Hematopoietic multipotent progenitor cell treated with erythropoietin and hydrocortisone succinate and interleukin-3 and kit ligand, for 17 days (in vitro differentiated cells): ENCODE results near the gene LIFR.

Source experiments
- DNase-seq: peaks from one replicate; pipeline ENCODE4 v3.0.0-alpha.2; 2015; ENCODE audit warnings: low spot score

The LIFR gene

GRCh38 chr5:38548064-38548759 is 8.2 kb downstream of the LIFR start:
- no peak for DNase-seq

GRCh38 chr5:38547257-38547656 is 9.2 kb downstream of the LIFR start:
- DNase-seq, result no peak

- DNase-seq, result no peak
Measured at GRCh38 chr5:38546691-38547146, 9.7 kb downstream of the LIFR start.

GRCh38 chr5:38543886-38544285 is 12.6 kb downstream of the LIFR start:
- no peak for DNase-seq

DNA sequence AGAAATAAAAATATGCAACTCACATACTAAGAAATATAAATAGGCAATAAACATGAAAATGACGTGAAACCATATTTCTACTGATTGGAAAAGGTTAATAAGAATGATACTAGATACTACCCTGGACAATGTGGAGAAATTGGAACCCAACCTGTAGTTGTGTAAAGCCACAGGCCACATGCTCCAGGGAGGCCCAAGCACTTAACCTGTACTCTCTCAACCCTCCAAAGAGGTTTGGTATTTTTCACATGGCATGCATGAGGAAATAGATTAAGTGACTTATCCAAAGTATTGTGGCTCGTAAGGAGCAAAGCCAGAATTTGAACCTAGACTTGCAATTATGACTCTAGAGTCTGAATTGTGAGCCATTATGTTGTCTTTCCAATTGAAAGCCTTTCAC is 13.4 kb downstream of the LIFR start:
- no peak for DNase-seq

GRCh38 chr5:38541174-38541725 is 15.2 kb downstream of the LIFR start:
- DNase-seq, result no peak

DNA sequence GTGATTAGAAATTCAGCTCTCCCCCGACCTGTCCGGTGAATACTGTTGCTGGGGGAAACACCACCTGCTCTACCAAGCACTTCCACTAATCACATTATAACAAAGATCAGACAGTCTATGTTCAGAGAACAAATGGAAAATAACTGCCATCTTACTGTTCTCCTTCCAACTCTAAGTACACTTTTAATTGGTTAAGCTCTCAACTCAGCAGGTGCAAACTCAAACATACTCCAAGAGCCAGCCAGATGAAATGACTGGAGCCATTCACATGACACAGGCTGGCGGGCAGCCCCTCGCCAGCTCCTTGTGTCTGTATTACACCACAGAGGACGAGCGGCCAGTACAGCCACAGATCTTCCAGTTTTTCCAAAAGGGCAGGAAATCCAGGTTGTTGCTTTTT is 16.1 kb downstream of the LIFR start:
- no peak for DNase-seq

DNA sequence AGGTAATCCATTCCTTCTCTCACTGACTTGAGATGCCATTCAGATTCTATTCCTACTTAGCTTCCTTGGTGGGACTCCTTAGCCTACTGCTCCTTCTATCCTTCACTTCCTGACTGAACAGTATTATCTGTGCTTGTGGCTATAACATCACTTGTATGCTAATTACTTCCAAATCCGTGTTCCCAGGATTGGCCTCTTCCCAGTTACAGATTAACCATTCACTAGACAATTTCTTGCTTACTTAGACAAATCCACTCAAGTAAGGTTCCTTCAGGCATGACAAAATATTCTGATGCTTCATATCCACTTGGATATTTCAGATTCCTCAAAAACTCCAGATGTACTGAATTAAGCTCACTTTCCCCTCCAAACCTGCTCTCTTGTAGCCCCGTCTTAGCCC is 18.3 kb downstream of the LIFR start:
- no peak for DNase-seq

DNA sequence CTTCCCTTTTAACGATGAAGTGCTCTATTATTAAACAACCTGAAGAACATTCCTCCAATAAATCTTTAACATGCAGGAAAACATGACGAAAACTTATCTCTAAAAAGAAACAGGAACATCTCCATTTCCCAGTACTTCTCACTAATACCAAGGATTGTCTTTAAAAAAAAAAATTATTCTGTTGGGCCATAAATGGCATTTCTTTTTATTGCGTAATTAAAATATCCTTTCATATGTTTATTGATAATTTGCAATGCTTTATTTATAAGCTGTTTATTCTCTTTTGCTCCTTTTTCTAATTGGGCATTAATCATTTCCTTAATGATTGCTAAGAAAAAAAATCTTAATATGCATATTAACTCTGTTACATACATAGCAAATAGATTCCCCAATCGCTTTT is 18.9 kb downstream of the LIFR start:
- no peak for DNase-seq

DNA sequence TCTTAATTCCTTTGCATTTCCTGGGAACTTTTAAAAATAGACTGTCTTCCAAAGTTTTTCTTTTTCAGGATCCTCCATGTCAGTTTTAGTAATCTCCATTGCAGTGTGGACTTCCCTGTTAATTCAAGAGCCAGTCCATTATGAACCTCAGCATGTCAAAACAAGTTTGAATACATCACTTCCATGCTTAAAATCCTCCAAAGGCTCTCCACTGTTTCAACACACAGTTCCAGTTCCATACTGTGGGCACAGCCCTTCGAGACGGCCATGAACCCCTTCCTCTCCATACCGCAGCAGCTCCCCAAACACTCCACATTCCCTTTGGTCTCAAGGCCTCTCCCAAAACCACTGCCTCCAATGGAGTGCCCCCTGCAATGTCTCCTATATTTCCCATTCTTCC is 19.5 kb downstream of the LIFR start:
- DNase-seq, result no peak

DNA sequence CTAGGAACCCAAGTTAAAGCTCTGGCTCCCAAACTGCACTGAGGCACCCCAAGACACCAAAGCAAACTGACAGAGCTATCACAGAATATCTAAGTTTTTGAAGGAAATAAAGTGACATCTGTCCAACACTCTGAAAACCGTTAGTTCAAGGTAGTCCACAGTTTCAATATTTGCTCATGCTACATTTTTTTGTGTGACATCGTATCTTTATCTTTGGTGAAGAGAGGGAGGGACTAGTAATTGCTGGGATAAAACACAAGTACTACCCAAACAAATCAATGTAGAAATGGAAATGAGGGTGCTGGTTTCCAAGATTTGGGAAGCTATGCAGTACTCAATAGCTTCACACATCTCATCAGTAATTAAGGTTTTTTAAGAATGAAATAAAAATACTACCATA is 20.6 kb downstream of the LIFR start:
- DNase-seq, result no peak

DNA sequence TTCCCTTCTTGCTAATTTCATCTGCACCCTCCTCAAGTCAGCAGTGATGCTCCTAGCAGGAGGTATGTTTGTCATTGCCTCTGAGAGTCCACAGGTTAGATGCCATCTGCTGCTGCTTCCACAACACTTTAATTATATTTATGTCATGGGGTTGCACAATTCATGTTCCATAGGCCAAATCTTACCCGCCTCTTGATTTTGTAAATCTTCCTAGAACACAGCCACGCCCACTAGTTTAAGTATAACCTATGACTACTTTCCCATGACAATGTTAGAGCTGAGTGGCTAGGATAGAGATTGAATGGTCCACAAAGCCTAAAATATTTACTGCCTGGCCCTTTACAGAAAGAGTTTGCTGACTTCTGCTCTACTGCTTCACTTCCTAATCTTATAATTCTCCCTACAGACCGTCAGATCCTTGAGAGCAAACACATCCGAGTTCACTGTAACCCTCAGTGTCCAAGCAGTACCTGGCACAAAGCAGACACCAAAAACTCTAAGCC is 21.1 kb downstream of the LIFR start:
- no peak for DNase-seq

DNA sequence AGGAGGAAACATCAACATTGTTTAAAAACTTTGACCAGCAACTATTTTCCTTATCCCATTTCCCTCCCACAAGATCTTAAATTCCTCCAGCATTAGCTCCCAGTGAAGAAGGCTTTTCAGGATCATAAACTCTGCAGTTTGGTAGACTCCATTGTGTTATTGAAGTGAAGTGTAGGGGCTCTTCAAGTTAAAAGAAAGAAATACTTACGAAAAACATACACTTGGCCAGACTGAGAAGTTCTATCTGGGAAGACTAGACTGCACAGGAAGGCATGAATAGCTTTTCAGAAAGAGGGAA is 22.3 kb downstream of the LIFR start:
- no peak for DNase-seq

DNA sequence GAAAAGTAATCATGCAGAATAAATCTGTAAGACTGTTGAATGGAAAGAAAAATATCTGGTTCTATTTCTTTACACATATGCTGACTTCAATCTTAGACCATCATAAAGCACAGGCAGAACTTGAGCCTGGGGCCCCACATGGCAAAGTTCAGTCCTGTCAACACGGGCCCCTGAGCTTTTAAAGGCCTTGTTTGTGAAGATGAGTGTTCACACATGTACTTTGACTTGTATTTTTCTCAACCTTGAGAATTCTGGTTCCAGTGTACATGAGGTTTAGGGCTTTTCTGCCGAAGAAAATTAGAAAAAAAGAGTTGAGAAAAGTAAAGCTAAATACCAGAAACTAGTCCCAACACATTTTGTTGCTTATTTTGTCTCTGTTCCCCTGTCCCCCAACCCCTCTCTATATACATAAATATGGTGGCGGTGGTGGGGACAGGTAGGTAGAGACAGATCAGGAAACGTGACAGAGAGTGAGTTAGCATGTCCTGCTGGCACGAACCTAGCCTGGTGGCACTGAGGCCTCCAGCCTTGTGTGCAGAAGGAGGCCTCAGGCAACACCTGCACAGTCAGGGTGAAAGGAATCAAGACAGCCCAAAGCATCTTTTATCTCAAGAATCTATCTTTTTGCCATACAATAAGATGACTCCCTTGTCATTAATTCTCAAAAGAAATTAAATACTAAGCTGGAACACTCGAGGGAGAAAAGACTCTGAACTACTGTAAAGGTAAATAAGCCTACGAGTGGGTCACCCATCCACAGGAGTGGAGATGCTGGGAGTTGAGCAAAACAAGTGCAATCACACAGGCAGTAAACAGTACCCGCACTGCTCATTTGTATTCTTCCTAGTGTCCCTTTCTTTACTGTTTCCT is 22.9 kb downstream of the LIFR start:
- DNase-seq, result no peak

DNA sequence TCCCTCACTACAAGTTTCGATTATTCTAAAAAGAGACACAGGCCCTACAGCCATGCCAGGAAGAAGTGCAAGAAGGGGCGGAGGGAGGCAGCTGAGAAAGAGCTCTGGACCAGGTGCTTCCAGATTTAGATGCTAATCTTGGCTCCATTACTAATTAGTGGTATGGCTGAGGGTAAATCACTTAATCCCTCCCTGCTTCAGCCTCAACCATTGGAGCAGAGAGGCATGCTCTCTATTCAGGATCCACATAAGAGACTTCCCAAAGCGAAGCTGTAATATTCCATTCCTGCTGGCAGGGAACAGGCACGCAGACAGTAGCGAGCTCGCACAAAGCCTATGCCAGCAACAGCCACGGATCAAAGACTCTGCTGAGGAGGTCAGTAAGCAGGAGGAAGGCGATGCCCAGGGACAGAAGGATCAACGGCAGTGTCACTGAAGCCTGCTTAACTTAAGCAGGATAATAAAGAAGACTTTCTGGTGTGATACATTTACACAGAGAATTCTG is 24.2 kb downstream of the LIFR start:
- no peak for DNase-seq

GRCh38 chr5:38531518-38531917 is 24.9 kb downstream of the LIFR start:
- DNase-seq, result no peak

DNA sequence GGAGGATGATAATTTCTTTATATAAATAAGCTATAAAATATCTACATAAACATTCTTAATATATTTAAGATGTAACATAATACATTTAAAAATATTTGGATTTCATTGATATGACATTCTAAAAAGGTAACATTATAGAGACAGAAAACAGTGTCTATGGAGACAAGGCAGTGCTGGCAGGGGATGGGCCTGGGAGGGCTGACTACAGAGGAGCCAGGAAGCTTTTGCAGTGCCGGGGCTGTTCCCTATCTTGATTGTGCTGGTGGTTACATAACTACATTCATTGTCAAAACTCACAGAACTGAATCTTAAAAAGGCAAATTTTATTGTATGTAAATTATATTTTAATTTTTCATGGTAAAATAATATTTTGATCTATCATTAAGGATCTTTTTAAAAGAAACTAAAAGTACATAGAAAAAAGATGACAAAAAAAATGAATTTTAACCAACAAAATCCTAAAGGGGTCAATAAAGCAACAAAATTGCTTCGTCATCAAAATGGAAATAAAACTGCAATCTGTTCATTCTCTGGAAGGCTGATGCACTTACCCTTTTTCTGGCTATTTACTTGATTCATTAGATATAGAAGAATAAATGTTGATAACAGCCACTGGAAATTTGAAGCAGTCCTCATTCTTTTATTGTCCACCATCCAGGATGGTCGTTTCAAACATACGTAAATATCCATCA is 26.3 kb downstream of the LIFR start:
- no peak for DNase-seq

GRCh38 chr5:38528162-38528703 is 28.2 kb downstream of the LIFR start:
- DNase-seq, result no peak

- DNase-seq, result no peak
Measured at GRCh38 chr5:38527475-38527874, 29.0 kb downstream of the LIFR start.

GRCh38 chr5:38524022-38524421 is 32.4 kb downstream of the LIFR start:
- DNase-seq, result no peak

- DNase-seq, result no peak
Measured at GRCh38 chr5:38519476-38519875, 37.0 kb downstream of the LIFR start.

DNA sequence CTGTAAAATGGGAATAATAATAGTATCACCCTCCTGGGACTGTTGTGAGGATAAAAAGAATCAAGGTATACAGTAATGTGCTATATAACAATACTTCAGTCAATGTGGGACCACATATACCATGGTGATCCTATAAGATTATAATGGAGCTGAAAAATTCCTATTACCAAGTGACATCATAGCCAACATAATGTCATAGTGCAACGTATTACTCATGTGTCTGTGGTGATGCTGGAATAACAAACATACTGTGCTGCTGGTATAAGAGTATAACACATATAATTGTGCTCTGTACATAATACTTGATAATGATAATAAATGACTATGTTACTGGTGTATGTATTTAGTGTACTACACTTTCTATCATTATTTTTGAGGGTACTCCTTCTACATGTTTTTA is 38.1 kb downstream of the LIFR start:
- DNase-seq, result no peak
